Muscle layer of colon (tissue), 2 donors: Measurements from ENCODE around the gene P4HTM.

Experiments used
- H3K27ac ChIP-seq: one replicate; pipeline ENCODE4 v1.7.0; 2013; ENCODE audit warnings: low read depth, mild to moderate bottlenecking, low read length, moderate library complexity
- H3K27me3 ChIP-seq, 2 donors: one replicate each; pipeline ENCODE4 v1.7.0; 2013; ENCODE audit warnings: low read length in 2 of 2, mild to moderate bottlenecking in 2 of 2; ENCODE audit not compliant: insufficient read depth in 2 of 2, control insufficient read depth in 1 of 2
- H3K36me3 ChIP-seq: one replicate; pipeline ENCODE4 v1.7.0; 2013; ENCODE audit warnings: mild to moderate bottlenecking, low read length; ENCODE audit not compliant: insufficient read depth
- H3K4me1 ChIP-seq: one replicate; pipeline ENCODE4 v1.7.0; 2013; ENCODE audit warnings: mild to moderate bottlenecking, low read length; ENCODE audit not compliant: insufficient read depth
- H3K4me3 ChIP-seq, 2 donors: one replicate each; pipeline ENCODE4 v1.7.0; 2013; ENCODE audit warnings: low read length in 2 of 2, low read depth in 1 of 2, mild to moderate bottlenecking in 1 of 2, moderate library complexity in 1 of 2
- H3K9ac ChIP-seq: one replicate; pipeline ENCODE4 v1.7.0; 2013; ENCODE audit warnings: low read length
- H3K9me3 ChIP-seq: one replicate; pipeline ENCODE4 v1.7.0; 2013; ENCODE audit warnings: mild to moderate bottlenecking, low read length
- donor health status: abdominal sarcoma.
- donor health status: Adenocarcinoma of cecum.

P4HTM gene

GRCh38 chr3:49029563-49029884 lies 39.5 kb downstream of the P4HTM start:
- Histone ChIP-seq H3K27me3 (no peaks in the 10 kb centered on the region), H3K9ac (peak overlapping the region; percentile 40), H3K4me1 (peaks cover 24% of the 10 kb centered on the region), H3K27ac (peak overlapping the region; percentile 61), H3K36me3 (peaks cover 62% of the 10 kb centered on the region), H3K9me3 (no peaks in the 10 kb centered on the region), H3K4me3 (peak overlapping the region; percentile 7 to 91)

- H3K36me3 ChIP-seq: peaks cover 60% of the 10 kb centered on the region
Observed at GRCh38 chr3:49030321-49030720, 40.3 kb downstream of the P4HTM start.

GRCh38 chr3:49032646-49033304 lies 42.7 kb downstream of the P4HTM start:
- no peaks in the 10 kb centered on the region for H3K9me3 ChIP-seq
- peaks cover 45% of the 10 kb centered on the region for H3K36me3 ChIP-seq
- no peaks in the 10 kb centered on the region for H3K27me3 ChIP-seq
- H3K4me1 ChIP-seq: peaks cover 22% of the 10 kb centered on the region
- H3K4me3 ChIP-seq: no peak overlapping the region
- H3K27ac ChIP-seq: no peak overlapping the region
- no peak overlapping the region for H3K9ac ChIP-seq

More at GRCh38 chr3:49030321-49030720, 40.3 kb downstream of the P4HTM start:
- H3K4me1 ChIP-seq: peaks cover 24% of the 10 kb centered on the region
- no peaks in the 10 kb centered on the region for H3K27me3 ChIP-seq
- H3K4me3 ChIP-seq: no peak overlapping the region
- no peak overlapping the region for H3K27ac ChIP-seq
- H3K9ac ChIP-seq: peak overlapping the region; percentile 40
- H3K9me3 ChIP-seq: no peaks in the 10 kb centered on the region

GRCh38 chr3:49034650-49035049 lies 44.6 kb downstream of the P4HTM start:
- H3K4me3 ChIP-seq: no peak overlapping the region
- H3K27me3 ChIP-seq: no peaks in the 10 kb centered on the region
- no peak overlapping the region for H3K9ac ChIP-seq
- no peak overlapping the region for H3K27ac ChIP-seq
- H3K9me3 ChIP-seq: no peaks in the 10 kb centered on the region
- peaks cover 45% of the 10 kb centered on the region for H3K36me3 ChIP-seq
- H3K4me1 ChIP-seq: peaks cover 6% of the 10 kb centered on the region

- Histone ChIP-seq H3K9ac (no peak overlapping the region), H3K9me3 (no peaks in the 10 kb centered on the region), H3K27ac (no peak overlapping the region), H3K4me1 (peaks cover 5% of the 10 kb centered on the region), H3K4me3 (no peak overlapping the region), H3K27me3 (no peaks in the 10 kb centered on the region), H3K36me3 (peaks cover 46% of the 10 kb centered on the region)
Observed at GRCh38 chr3:49035281-49035680, 45.2 kb downstream of the P4HTM start.

- Histone ChIP-seq H3K36me3 (peaks cover 40% of the 10 kb centered on the region), H3K27me3 (no peaks in the 10 kb centered on the region), H3K9me3 (no peaks in the 10 kb centered on the region), H3K4me3 (no peak overlapping the region), H3K9ac (no peak overlapping the region), H3K4me1 (no peaks in the 10 kb centered on the region), H3K27ac (no peak overlapping the region)
Observed at GRCh38 chr3:49053543-49053942, 63.5 kb downstream of the P4HTM start.

GRCh38 chr3:49054344-49054862 lies 64.4 kb downstream of the P4HTM start:
- H3K27ac ChIP-seq: no peak overlapping the region
- no peaks in the 10 kb centered on the region for H3K27me3 ChIP-seq
- no peaks in the 10 kb centered on the region for H3K9me3 ChIP-seq
- no peak overlapping the region for H3K9ac ChIP-seq
- no peak overlapping the region for H3K4me3 ChIP-seq
- peaks cover 40% of the 10 kb centered on the region for H3K36me3 ChIP-seq
- no peaks in the 10 kb centered on the region for H3K4me1 ChIP-seq
